Adrenal gland (tissue), 5 donors: Measurements from ENCODE around the gene VDAC1.

ENCODE experiments used
- CTCF ChIP-seq, 6 experiments: fragments of 450-650 bp in 4 of 6; fragments of 200-600 bp in 2 of 6; sonication (generic) in 1 of 6; IDR thresholded peaks; 1 replicate in 5 of 6; 2 replicates in 1 of 6; pipeline versions ENCODE4 v1.5.1 to v1.8.0; 2016 to 2021; ENCODE audit warnings: antibody characterized with exemption in 6 of 6, mild to moderate bottlenecking in 2 of 6, moderate library complexity in 1 of 6
- POLR2A ChIP-seq, 2 donors: fragments of 450-650 bp; IDR thresholded peaks; one replicate each; pipeline ENCODE4 v1.6.1; 2017; ENCODE audit warnings: antibody characterized with exemption in 2 of 2, mild to moderate bottlenecking in 2 of 2, moderate library complexity in 1 of 2
- donor health status: DM: no; HTN: no; CAD: no.

DNA sequence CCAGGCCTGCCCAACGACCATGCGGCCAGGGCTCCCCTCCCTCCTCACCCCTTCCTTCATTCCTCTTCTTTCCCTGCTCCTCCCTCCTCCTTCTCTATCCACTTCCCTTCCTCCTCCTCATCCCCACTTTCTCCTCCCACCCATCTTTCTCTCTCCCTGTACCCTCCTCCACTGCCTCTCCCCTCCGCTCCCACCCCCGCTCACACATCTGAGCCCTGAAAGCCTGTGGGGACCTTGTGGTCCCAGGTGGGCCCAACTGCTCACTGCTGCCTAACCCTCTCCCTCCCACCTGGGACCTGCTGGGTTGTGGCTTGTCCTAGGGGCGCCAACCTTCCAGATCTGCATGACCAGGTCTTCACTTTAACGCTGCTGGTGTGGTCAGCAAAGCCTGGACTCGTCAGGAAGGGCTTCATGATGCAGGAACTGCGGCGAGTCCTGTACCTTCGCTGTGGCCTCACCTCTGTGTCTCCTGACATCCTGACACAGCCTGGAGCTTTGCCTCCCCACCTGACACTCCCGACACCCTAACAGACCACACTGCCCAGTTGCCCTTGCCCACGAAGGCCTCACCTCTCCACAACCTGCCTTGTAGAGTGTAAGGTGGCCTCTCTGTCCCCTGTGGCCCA, 71.0 kb downstream of the VDAC1 start:
- TF ChIP-seq CTCF (IDR thresholded peaks at IDR 0.05), result no peak
- no peak for TF ChIP-seq POLR2A (IDR thresholded peaks at IDR 0.05)
